WTC11 (cell line): ENCODE measurements around the gene GRN. TPM values are rescaled to one million over a fixed set of nuclear protein-coding genes. Genes with fewer than 3 reads are reported as not detected.

Experiments
- ATAC-seq: fragments of 200-7000 bp; cut with Tn5 transposase; 2 replicates; pipeline ENCODE4 v1.10.0; 2021; ENCODE audit warnings: mild to moderate bottlenecking, moderate library complexity
- CTCF ChIA-PET: fragments of 300-600 bp; sonication (Branson Sonifier 250); formaldehyde crosslinking; loops from one replicate; lab custom pipeline; 2021; ENCODE audit warnings: antibody characterized with exemption; lab: Charles Lee
- POLR2A ChIA-PET: fragments of 350-600 bp; sonication (Branson Sonifier 250); formaldehyde crosslinking; loops from one replicate; lab custom pipeline; 2021; ENCODE audit warnings: antibody characterized with exemption; lab: Charles Lee
- DNase-seq: peaks from one replicate; pipeline ENCODE4 v3.0.0; 2021; ENCODE audit warnings: low spot score
- H3K27ac Mint-ChIP-seq: 2 replicates; pipeline ENCODE4 v1.8.0; 2021; ENCODE audit warnings: mixed read lengths
- H3K27me3 Mint-ChIP-seq: 2 replicates; pipeline ENCODE4 v1.8.0; 2021; ENCODE audit warnings: low read depth, mild to moderate bottlenecking, moderate library complexity, mixed read lengths
- H3K36me3 Mint-ChIP-seq: 2 replicates; pipeline ENCODE4 v1.8.0; 2021; ENCODE audit warnings: mixed read lengths
- H3K4me1 Mint-ChIP-seq: 2 replicates; pipeline ENCODE4 v1.8.0; 2022; ENCODE audit warnings: mixed read lengths
- H3K4me3 Mint-ChIP-seq: 2 replicates; pipeline ENCODE4 v1.8.0; 2021; ENCODE audit warnings: mild to moderate bottlenecking, moderate library complexity, mixed read lengths
- H3K9me3 Mint-ChIP-seq: 2 replicates; pipeline ENCODE4 v1.8.0; 2021; ENCODE audit warnings: mixed read lengths
- AR ChIP-seq: fragments of 250-450 bp; sonication (Bioruptor Pico); IDR thresholded peaks from 2 replicates; pipeline ENCODE4 v1.9.0; 2021; ENCODE audit warnings: mild to moderate bottlenecking
- ATF3 ChIP-seq: sonication (generic); formaldehyde crosslinking; conservative IDR thresholded peaks from 2 replicates; pipeline ENCODE4 v1.8.1; 2022; ENCODE audit warnings: mild to moderate bottlenecking, missing genetic modification reagents
- CREB1 ChIP-seq: sonication (generic); formaldehyde crosslinking; IDR thresholded peaks from 2 replicates; pipeline ENCODE4 v1.8.0; 2023; ENCODE audit warnings: mild to moderate bottlenecking, missing genetic modification reagents
- CREM ChIP-seq: sonication (generic); formaldehyde crosslinking; IDR thresholded peaks from 2 replicates; pipeline ENCODE4 v1.8.1; 2022; ENCODE audit warnings: mild to moderate bottlenecking, missing genetic modification reagents, moderate library complexity
- FOXJ3 ChIP-seq: sonication (generic); formaldehyde crosslinking; IDR thresholded peaks from 2 replicates; pipeline ENCODE4 v1.9.0; 2021; ENCODE audit warnings: missing genetic modification reagents, mild to moderate bottlenecking, borderline replicate concordance
- FOXP1 ChIP-seq: sonication (generic); formaldehyde crosslinking; IDR thresholded peaks from 2 replicates; pipeline ENCODE4 v1.8.0; 2022; ENCODE audit warnings: missing genetic modification reagents, mild to moderate bottlenecking, moderate library complexity, borderline replicate concordance
- HMGA2 ChIP-seq: fragments of 250-450 bp; sonication (Bioruptor Pico); IDR thresholded peaks from 2 replicates; pipeline ENCODE4 v1.4.0; 2021; ENCODE audit warnings: mild to moderate bottlenecking, moderate library complexity
- HMGXB4 ChIP-seq: sonication (generic); formaldehyde crosslinking; IDR thresholded peaks from 2 replicates; pipeline ENCODE4 v1.8.1; 2023; ENCODE audit warnings: mild to moderate bottlenecking, moderate library complexity, missing genetic modification reagents
- JUN ChIP-seq: sonication (generic); formaldehyde crosslinking; IDR thresholded peaks from 2 replicates; pipeline ENCODE4 v1.8.0; 2023; ENCODE audit warnings: mild to moderate bottlenecking, missing genetic modification reagents
- MAX ChIP-seq: sonication (generic); formaldehyde crosslinking; IDR thresholded peaks from 2 replicates; pipeline ENCODE4 v1.8.0; 2022; ENCODE audit warnings: mild to moderate bottlenecking, missing genetic modification reagents
- MYBL2 ChIP-seq: sonication (generic); formaldehyde crosslinking; IDR thresholded peaks from 2 replicates; pipeline ENCODE4 v1.8.1; 2023; ENCODE audit warnings: mild to moderate bottlenecking, moderate library complexity, missing genetic modification reagents
- NFATC4 ChIP-seq: fragments of 250-450 bp; sonication (Bioruptor Pico); IDR thresholded peaks from 2 replicates; pipeline ENCODE4 v1.9.0; 2021; ENCODE audit warnings: mild to moderate bottlenecking
- PRRX2 ChIP-seq: fragments of 250-450 bp; sonication (Bioruptor Pico); IDR thresholded peaks from 2 replicates; pipeline ENCODE4 v1.8.0; 2021; ENCODE audit warnings: mild to moderate bottlenecking
- SMAD4 ChIP-seq: sonication (generic); formaldehyde crosslinking; IDR thresholded peaks from 2 replicates; pipeline ENCODE4 v1.8.0; 2022; ENCODE audit warnings: mild to moderate bottlenecking, missing genetic modification reagents
- SOX15 ChIP-seq: fragments of 250-450 bp; sonication (Bioruptor Pico); IDR thresholded peaks from 2 replicates; pipeline ENCODE4 v1.9.0; 2021; ENCODE audit warnings: mild to moderate bottlenecking
- ZNF138 ChIP-seq: sonication (generic); formaldehyde crosslinking; conservative IDR thresholded peaks from 2 replicates; pipeline ENCODE4 v1.8.1; 2022; ENCODE audit warnings: mild to moderate bottlenecking, moderate library complexity, missing genetic modification reagents
- ZNF232 ChIP-seq: sonication (generic); formaldehyde crosslinking; IDR thresholded peaks from 2 replicates; pipeline ENCODE4 v1.8.0; 2022; ENCODE audit warnings: mild to moderate bottlenecking, missing genetic modification reagents
- ZNF423 ChIP-seq: fragments of 250-450 bp; sonication (Bioruptor Pico); IDR thresholded peaks from 2 replicates; pipeline ENCODE4 v2.1.2; 2022; ENCODE audit warnings: mild to moderate bottlenecking, moderate library complexity
- total RNA-seq: library from RNA; stranded (reverse); gene quantifications from 3 replicates; pipeline ENCODE4 v1.2.3, GENCODE V29; 2021

Gene GRN
- total RNA-seq, 1 experiment from 2014 or later, result 177 TPM

- TF ChIP-seq AR (CRISPR knock-in tag), result no peak
- TF ChIP-seq MAX (CRISPR knock-in tag), result no peak
- TF ChIP-seq CREM (CRISPR knock-in tag), result no peak
- no peak for TF ChIP-seq JUN (CRISPR knock-in tag)
- TF ChIP-seq PRRX2 (CRISPR knock-in tag), result no peak
- no peak for TF ChIP-seq FOXJ3 (CRISPR knock-in tag)
Observed at GRCh38 chr17:44376124-44376523, 31.0 kb downstream of the GRN start (continued).

- no peak overlapping the region for H3K4me3 Mint-ChIP-seq
- ChIA-PET POLR2A (no interaction called here), CTCF (interaction anchor here (0.5 to 4.4 kb wide), 21 partner anchors 9 to 296 kb away, joined by 3 to 128 read pairs (median 7); partner anchors contain the start of genes FAM171A2, GRN and MEIOC)
- ATAC-seq (no peak), DNase-seq (no peak)
- no peaks in the 10 kb centered on the region for H3K36me3 Mint-ChIP-seq
- TF ChIP-seq ZNF232, result no peak
- TF ChIP-seq ATF3, result no peak
- TF ChIP-seq HMGA2, result no peak
- TF ChIP-seq SMAD4 (CRISPR knock-in tag), result no peak
- TF ChIP-seq FOXP1 (CRISPR knock-in tag), result no peak
- TF ChIP-seq CREB1 (CRISPR knock-in tag), result no peak
- TF ChIP-seq HMGXB4 (CRISPR knock-in tag), result no peak
- no peak for TF ChIP-seq SOX15
- TF ChIP-seq NFATC4 (CRISPR knock-in tag), result no peak
- no peak for TF ChIP-seq ZNF423 (CRISPR knock-in tag)
- TF ChIP-seq ZNF138 (CRISPR knock-in tag), result no peak
- TF ChIP-seq MYBL2 (CRISPR knock-in tag), result no peak
- no peak overlapping the region for H3K27ac Mint-ChIP-seq
- peaks cover 4% of the 10 kb centered on the region for H3K27me3 Mint-ChIP-seq
- H3K4me1 Mint-ChIP-seq, result peaks cover 24% of the 10 kb centered on the region
- no peaks in the 10 kb centered on the region for H3K9me3 Mint-ChIP-seq
Observed at GRCh38 chr17:44376779-44377178, 31.7 kb downstream of the GRN start.

GRCh38 chr17:44378171-44378705 lies 33.1 kb downstream of the GRN start:
- no peak overlapping the region for H3K4me3 Mint-ChIP-seq
- H3K9me3 Mint-ChIP-seq, result no peaks in the 10 kb centered on the region
- H3K36me3 Mint-ChIP-seq, result no peaks in the 10 kb centered on the region
- H3K4me1 Mint-ChIP-seq, result peaks cover 21% of the 10 kb centered on the region
- H3K27ac Mint-ChIP-seq, result no peak overlapping the region
- ATAC-seq (no peak), DNase-seq (no peak)
- no peak for TF ChIP-seq CREB1 (CRISPR knock-in tag)
- H3K27me3 Mint-ChIP-seq, result peaks cover 16% of the 10 kb centered on the region
- CTCF ChIA-PET, result interaction anchor here (4.4 kb wide), 1 partner anchor 24 kb away, joined by 64 read pairs; no protein-coding TSS in a partner anchor
- POLR2A ChIA-PET, result no interaction called here
